Stomach (tissue), 9 donors: ENCODE data around the gene TP53. TPM values are rescaled to one million over a fixed set of nuclear protein-coding genes. Genes with fewer than 3 reads are reported as not detected.

Experiments
- DNase-seq, 2 donors: peaks; one replicate each; pipeline versions ENCODE4 v3.0.0 to v3.0.0-alpha.2; 2013 to 2019
- H3K27ac ChIP-seq, 5 donors: fragments of 200-600 bp in 4 of 5; sonication (generic) in 4 of 5; one replicate each; pipeline ENCODE4 v1.5.1; 2013 to 2019; ENCODE audit warnings: mild to moderate bottlenecking in 1 of 5, moderate library complexity in 1 of 5
- H3K27me3 ChIP-seq, 3 donors: fragments of 200-600 bp; sonication (generic); one replicate each; pipeline ENCODE4 v1.5.1; 2017 to 2019; ENCODE audit warnings: mixed run types in 1 of 3
- H3K36me3 ChIP-seq, 4 donors: fragments of 200-600 bp; sonication (generic); 1 replicate in 3 of 4; 2 replicates in 1 of 4; pipeline ENCODE4 v1.5.1; 2016 to 2019
- H3K4me1 ChIP-seq, 4 donors: fragments of 200-600 bp; sonication (generic); one replicate each; pipeline ENCODE4 v1.5.1; 2016 to 2019
- H3K4me3 ChIP-seq, 4 donors: fragments of 200-600 bp; sonication (generic) in 3 of 4; one replicate each; pipeline ENCODE4 v1.5.1; 2016 to 2019; ENCODE audit warnings: mild to moderate bottlenecking in 1 of 4
- H3K9me3 ChIP-seq, 4 donors: fragments of 200-600 bp; sonication (generic); one replicate each; pipeline ENCODE4 v1.5.1; 2016 to 2019
- CTCF ChIP-seq, 7 experiments: fragments of 450-650 bp in 4 of 7; fragments of 200-600 bp in 3 of 7; sonication (generic) in 3 of 7; IDR thresholded peaks; one replicate each; pipeline ENCODE4 v1.5.1; 2016 to 2019; ENCODE audit warnings: antibody characterized with exemption in 7 of 7, control low read depth in 2 of 7, mild to moderate bottlenecking in 1 of 7
- EP300 ChIP-seq: sonication (generic); formaldehyde crosslinking; IDR thresholded peaks from one replicate; pipeline ENCODE4 v1.6.1; 2017; ENCODE audit warnings: antibody characterized with exemption
- POLR2A ChIP-seq, 4 donors: fragments of 450-650 bp; IDR thresholded peaks; one replicate each; pipeline ENCODE4 v1.6.1; 2016; ENCODE audit warnings: antibody characterized with exemption in 4 of 4, control low read depth in 2 of 4, mild to moderate bottlenecking in 1 of 4, moderate library complexity in 1 of 4
- POLR2AphosphoS5 ChIP-seq, 3 donors: sonication (generic); formaldehyde crosslinking; IDR thresholded peaks; one replicate each; pipeline ENCODE4 v1.6.1; 2016; ENCODE audit warnings: antibody characterized with exemption in 3 of 3
- WGBS, 5 donors: extraction: QIAGEN DNeasy Blood & Tissue Kit in 3 of 5; methylation state at CpG; one replicate each; pipeline versions ENCODE4 v1.1.5 to v1.1.7; 2013 to 2018; 5-methylcytosine and 5-hydroxymethylcytosine counted together
- intact Hi-C: fragments of 100-400 bp; cut with DNase I; formaldehyde crosslinking; loops from one replicate; pipeline ENCODE4 v1.15.1; 2023; ENCODE audit warnings: low total_unique reads
- polyA plus RNA-seq, 3 donors: library from polyadenylated mRNA; stranded (reverse); fragments of 200-250 nt; gene quantifications; one replicate each; pipeline ENCODE4 v1.2.3, GENCODE V29; 2013
- total RNA-seq, 5 donors: library from RNA; depleted of rRNA; stranded (reverse); fragments of >200 nt; gene quantifications; one replicate each; pipeline versions ENCODE4 v1.1.0 to v1.2.3, GENCODE V29; 2014 to 2016
- donor health status: healthy with polysubstance abuse.
- donor health status: Bipolar disorder and iron deficiency.
- donor health status: healthy.

TP53 gene
- total and polyA plus RNA-seq, 8 donors: 5.8 to 34.8 (median 22.0) TPM

DNA sequence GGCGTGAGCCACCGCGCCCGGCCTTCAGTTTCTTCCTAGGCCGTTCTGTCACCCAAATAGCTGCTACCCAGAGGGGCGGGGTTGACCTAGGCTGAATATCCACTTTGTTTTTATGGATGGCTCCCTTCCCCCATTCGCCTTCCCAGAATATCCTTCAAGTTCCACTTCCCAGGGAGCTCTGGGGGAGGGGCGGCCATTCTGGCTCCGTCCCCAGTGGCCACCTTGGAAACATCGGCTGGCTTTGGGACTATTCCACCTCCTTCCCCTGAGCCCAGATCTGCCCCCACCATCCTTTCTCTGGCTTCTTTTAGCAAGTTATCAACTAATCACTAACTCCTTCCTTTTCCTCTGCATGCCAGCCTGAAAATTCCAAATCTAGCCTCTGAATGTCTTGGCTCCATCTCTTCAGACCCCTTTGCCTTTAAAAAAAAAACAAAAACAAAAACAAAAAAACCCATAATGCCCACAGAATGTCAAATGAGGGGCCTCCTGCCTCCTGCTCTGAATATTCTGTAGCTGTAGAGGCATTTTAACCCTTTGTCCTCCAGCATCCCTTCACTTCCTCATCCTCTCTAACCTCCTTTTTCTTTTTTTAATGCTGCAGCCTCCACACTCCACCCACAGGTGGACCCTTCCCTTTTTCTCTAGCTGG is 30.2 kb downstream of the TP53 start:
- DNase-seq: peak in 1 of 2 donors; percentile 73
- H3K27ac ChIP-seq: no peak overlapping the region
- no peaks in the 10 kb centered on the region for H3K36me3 ChIP-seq
- H3K27me3 ChIP-seq: peaks cover 0 to 13% (median 3%) of the 10 kb centered on the region in 3 donors
- H3K4me3 ChIP-seq: no peak overlapping the region
- H3K4me1 ChIP-seq: peaks cover 0 to 10% (median 3%) of the 10 kb centered on the region in 4 donors
- intact Hi-C loops: no loop called here
- TF ChIP-seq CTCF (IDR thresholded peaks at IDR 0.05): no peak
- no peaks in the 10 kb centered on the region for H3K9me3 ChIP-seq
- 36 to 61% (median 50%) methylated on average over 10 of the region's 10 CpGs for WGBS, 5 donors

DNA sequence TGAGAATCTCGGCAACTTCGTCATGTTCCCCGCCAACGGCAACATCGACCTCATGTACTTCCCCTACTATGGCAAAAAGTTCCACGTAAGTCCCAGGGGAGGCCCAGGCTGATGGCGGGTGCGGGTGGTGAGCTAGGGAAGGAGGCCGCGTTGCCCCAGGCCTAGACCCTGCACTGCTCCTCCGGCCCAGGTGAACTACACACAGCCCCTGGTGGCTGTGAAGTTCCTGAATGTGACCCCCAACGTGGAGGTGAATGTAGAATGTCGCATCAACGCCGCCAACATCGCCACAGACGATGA is 31.8 kb downstream of the TP53 start:
- Histone ChIP-seq H3K4me3 (no peak overlapping the region), H3K9me3 (no peaks in the 10 kb centered on the region), H3K4me1 (peaks cover 14 to 26% (median 18%) of the 10 kb centered on the region in 4 donors), H3K27ac (no peak overlapping the region), H3K27me3 (peaks cover 0 to 29% (median 19%) of the 10 kb centered on the region in 3 donors), H3K36me3 (no peaks in the 10 kb centered on the region)
- no peak for DNase-seq
- 88 to 92% (median 89%) methylated on average over 17 of the region's 17 CpGs for WGBS, 5 donors
- intact Hi-C loops: no loop called here
- TF ChIP-seq POLR2AphosphoS5 (IDR thresholded peaks at IDR 0.05) (no peak), POLR2A (IDR thresholded peaks at IDR 0.05) (no peak), EP300 (no peak), CTCF (IDR thresholded peaks at IDR 0.05) (no peak)

DNA sequence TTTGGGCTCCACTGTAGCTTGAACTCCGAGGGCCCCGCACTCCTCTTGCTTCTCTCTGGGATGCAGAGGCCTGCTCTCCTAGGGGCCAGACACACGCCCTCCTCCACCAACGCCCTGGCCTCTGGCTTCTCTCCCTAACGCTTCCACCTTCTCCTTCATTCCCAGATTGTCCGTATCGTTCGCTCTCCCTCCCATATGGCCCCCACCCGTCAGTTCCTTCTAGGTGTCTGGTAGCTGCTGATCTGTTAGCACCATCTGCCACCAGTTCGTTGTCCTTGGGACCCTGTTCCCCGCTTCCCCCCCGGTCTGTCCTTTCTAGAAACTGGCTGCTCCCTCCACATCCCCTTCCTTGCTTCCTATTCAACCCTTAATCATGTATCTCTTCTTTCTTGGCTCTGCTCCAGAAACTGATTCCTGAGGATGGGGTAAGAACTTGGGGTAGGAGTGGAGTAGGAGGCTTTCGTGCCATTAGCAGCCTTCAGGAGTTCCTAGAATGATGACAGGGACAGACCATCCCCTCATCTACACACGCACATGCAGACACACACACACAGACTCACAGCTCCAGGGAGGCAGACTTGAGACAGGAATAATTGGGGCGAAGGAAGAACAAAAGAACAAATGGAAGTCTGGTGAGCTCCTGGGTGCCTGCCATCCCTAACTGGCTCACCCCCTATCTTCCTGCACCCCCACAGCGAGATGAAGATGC is 32.3 kb downstream of the TP53 start:
- Histone ChIP-seq H3K27me3 (peaks cover 0 to 34% (median 24%) of the 10 kb centered on the region in 3 donors), H3K4me3 (no peak overlapping the region), H3K4me1 (peaks cover 18 to 31% (median 22%) of the 10 kb centered on the region in 4 donors), H3K36me3 (no peaks in the 10 kb centered on the region), H3K9me3 (no peaks in the 10 kb centered on the region), H3K27ac (no peak overlapping the region)
- DNase-seq: peak in 1 of 2 donors; percentile 35
- WGBS, 5 donors: 75 to 83% (median 80%) methylated on average over 16 of the region's 16 CpGs
- TF ChIP-seq CTCF (IDR thresholded peaks at IDR 0.05) (no peak), EP300 (no peak), POLR2A (IDR thresholded peaks at IDR 0.05) (no peak)
- intact Hi-C loops: no loop called here

DNA sequence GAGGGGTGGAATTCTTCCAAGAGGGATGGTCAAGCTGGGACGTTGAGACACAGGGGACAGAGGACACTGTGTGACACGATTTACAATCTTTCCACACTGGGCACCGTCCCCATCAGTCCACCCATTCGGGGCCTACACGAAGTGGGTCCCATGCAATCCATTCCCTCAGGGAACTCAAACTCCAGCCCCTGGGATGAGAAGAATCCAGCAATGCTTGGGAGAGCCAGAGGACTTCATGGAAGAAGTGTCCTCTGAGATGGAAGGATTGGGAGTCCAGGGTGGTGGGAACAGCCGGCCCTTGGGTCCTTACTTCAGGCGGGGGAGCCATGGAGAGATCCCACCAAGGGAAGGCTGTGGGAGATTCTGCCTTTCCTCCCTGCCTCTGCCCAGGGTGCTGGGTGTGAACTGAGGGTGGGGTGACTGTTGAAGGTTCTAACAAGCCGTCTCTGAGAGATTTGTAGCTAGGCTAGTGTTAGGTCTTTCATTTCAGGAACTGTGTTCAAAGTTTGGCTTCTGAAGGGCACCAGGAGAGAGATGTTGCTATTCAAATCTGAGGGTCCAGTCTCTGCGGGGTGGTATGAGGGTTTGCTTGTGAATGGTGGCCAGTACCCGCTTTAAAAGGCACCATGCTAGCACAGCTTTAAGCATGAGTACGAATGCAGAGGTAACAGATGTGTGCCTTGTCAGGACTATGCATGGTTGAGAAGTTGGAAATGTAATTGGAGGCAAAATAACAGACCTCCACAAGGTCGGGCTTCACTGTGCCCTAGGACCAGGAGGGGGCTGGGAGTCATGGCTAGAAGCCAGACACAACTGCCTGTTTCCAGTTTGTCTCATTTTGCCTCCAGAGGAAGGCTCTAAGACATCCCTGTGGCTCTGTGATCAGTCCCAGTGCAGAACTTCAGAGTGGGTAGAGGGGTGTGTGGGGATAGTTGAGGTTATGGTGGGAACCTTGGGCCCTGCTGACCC is 34.6 kb downstream of the TP53 start:
- no peak for TF ChIP-seq POLR2AphosphoS5 (IDR thresholded peaks at IDR 0.05)
- no peak for TF ChIP-seq EP300
- TF ChIP-seq CTCF (IDR thresholded peaks at IDR 0.05): no peak
- Histone ChIP-seq H3K36me3 (no peaks in the 10 kb centered on the region), H3K9me3 (no peaks in the 10 kb centered on the region), H3K4me3 (no peak overlapping the region), H3K4me1 (peaks cover 18 to 33% (median 23%) of the 10 kb centered on the region in 4 donors), H3K27me3 (peaks cover 0 to 52% (median 28%) of the 10 kb centered on the region in 3 donors), H3K27ac (peak overlapping the region in 1 of 5 donors; percentile 80)
- DNase-seq: peak in 1 of 2 donors; percentile 44
- intact Hi-C loops: no loop called here
- WGBS, 5 donors: 51 to 65% (median 61%) methylated on average over 12 of the region's 12 CpGs
